Ascending aorta (tissue), 2 donors: ENCODE data around the gene FARSA. TPM values are rescaled to one million over a fixed set of nuclear protein-coding genes. Genes with fewer than 3 reads are reported as not detected.

ENCODE experiments used
- DNase-seq, 2 donors: peaks; one replicate each; pipeline ENCODE4 v3.0.0-alpha.2; 2019; ENCODE audit warnings: low spot score in 2 of 2
- H3K27ac ChIP-seq, 2 donors: fragments of 200-600 bp; sonication (generic); one replicate each; pipeline ENCODE4 v1.5.1; 2016 to 2017; ENCODE audit warnings: mild to moderate bottlenecking in 1 of 2
- H3K27me3 ChIP-seq: fragments of 200-600 bp; sonication (generic); one replicate; pipeline ENCODE4 v1.5.1; 2017
- H3K36me3 ChIP-seq, 2 donors: fragments of 200-600 bp; sonication (generic); one replicate each; pipeline ENCODE4 v1.5.1; 2016
- H3K4me1 ChIP-seq, 2 donors: fragments of 200-600 bp; sonication (generic); one replicate each; pipeline ENCODE4 v1.5.1; 2016 to 2017; ENCODE audit warnings: mild to moderate bottlenecking in 1 of 2
- H3K4me3 ChIP-seq, 2 donors: fragments of 200-600 bp; sonication (generic); one replicate each; pipeline ENCODE4 v1.5.1; 2016 to 2017; ENCODE audit warnings: mild to moderate bottlenecking in 1 of 2
- H3K9me3 ChIP-seq, 2 donors: fragments of 200-600 bp; sonication (generic); one replicate each; pipeline ENCODE4 v1.5.1; 2016
- intact Hi-C: fragments of 100-400 bp; cut with DNase I; formaldehyde crosslinking; loops from one replicate; pipeline ENCODE4 v1.15.1; 2023
- total RNA-seq: library from RNA; depleted of rRNA; stranded (reverse); fragments of >200 nt; gene quantifications from one replicate; pipeline ENCODE4 v1.1.0, GENCODE V29; 2016
- TF ChIP-seq, protein P1 (sequence below), 3 experiments: fragments of 200-600 bp in 2 of 3; fragments of 450-650 bp in 1 of 3; sonication (generic) in 2 of 3; IDR thresholded peaks; one replicate each; pipeline ENCODE4 v1.5.1; 2016 to 2019; ENCODE audit warnings: antibody characterized with exemption in 3 of 3, mild to moderate bottlenecking in 1 of 3, moderate library complexity in 1 of 3

FARSA gene
- total RNA-seq, 1 donor from 2014 or later = 21.3 TPM

DNA sequence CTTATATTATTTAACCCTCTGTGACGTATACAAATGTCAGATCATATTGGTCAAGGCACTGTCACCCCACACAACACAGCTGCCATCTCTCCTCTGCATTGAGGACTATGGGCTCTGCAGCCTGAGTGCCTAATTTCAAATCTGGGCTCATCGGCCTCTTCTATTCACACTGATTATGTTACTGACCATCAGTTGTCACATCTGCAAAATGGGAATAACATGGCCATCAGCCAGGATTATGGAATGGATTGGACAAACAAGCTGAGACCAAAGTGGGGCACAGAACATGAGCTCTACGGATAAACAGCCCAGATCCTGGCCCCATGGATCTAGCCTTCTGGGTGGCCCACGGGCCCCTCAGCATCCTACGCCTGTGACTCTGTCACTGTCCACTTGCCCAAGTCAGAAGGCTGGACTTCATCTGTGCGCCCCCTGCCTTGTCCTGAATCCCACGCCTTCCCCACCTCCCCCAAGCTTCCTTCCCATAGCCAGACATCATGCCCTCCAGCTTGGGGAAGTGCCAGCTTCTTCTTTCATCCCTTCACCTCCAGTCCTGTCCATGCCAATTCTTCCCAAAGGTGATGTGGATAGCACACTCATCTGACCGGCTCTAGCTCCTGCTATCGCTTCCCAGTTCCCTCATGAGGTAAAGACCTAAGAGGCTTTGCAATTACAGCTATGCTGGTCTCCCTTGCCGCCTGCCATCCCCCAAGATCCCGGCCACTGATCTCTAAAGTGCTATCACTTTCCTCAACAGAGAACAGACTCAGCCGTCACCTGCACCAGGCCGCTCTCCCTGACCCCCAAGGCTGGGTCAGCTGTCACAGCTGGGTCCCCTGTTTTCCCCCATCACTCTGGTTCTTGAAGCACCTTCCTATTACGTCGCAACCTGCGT is 872 bp downstream of the FARSA start:
- Histone ChIP-seq H3K9me3 (no peaks in the 10 kb centered on the region), H3K36me3 (peaks cover 25 to 32% of the 10 kb centered on the region in 2 donors), H3K4me1 (peaks cover 0 to 15% of the 10 kb centered on the region in 2 donors), H3K27me3 (no peaks in the 10 kb centered on the region), H3K27ac (peak overlapping the region in 1 of 2 donors; percentile 71), H3K4me3 (peak overlapping the region; percentile 71 to 74)
- intact Hi-C loops = loop anchor here (2.0 to 10.0 kb wide), 2 partner anchors 14 to 1072 kb away; partner anchors contain the start of genes RFX1 and SYCE2
- no peak for DNase-seq
- TF ChIP-seq, protein P1, sequence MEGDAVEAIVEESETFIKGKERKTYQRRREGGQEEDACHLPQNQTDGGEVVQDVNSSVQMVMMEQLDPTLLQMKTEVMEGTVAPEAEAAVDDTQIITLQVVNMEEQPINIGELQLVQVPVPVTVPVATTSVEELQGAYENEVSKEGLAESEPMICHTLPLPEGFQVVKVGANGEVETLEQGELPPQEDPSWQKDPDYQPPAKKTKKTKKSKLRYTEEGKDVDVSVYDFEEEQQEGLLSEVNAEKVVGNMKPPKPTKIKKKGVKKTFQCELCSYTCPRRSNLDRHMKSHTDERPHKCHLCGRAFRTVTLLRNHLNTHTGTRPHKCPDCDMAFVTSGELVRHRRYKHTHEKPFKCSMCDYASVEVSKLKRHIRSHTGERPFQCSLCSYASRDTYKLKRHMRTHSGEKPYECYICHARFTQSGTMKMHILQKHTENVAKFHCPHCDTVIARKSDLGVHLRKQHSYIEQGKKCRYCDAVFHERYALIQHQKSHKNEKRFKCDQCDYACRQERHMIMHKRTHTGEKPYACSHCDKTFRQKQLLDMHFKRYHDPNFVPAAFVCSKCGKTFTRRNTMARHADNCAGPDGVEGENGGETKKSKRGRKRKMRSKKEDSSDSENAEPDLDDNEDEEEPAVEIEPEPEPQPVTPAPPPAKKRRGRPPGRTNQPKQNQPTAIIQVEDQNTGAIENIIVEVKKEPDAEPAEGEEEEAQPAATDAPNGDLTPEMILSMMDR (IDR thresholded peaks at IDR 0.05) = no peak

DNA sequence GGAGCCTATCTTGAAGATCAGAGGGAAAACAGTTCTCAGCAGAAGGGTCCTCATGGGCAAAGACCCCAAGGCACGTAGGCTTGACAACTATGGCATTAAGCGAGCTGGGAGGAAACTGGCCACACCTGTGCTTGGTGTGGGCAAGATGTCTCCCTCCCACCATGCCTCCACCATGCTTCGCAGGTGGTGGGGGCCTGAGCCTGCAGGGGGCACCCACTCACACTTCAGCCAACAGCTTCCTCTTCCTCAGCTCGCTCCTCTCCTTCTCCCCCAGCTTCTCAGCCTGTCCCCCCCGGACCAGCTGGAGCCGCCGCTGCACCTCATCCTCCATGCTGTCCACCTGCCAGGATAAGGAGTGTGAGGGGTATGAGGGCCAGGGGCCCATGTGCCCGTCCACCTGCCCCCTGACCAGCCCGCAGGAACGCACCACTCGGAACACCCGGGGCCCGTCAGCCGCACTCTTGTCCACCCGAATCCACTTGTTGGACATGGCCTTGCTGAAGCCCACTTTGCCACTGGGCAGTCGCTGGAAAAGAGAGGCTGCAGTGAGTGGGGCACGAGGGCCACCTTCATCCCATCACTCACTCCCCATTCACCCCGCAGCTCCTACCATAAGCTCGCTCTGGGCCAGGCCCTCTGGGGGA is 3.4 kb downstream of the FARSA start:
- no peak overlapping the region for H3K4me3 ChIP-seq
- H3K36me3 ChIP-seq = peaks cover 49 to 55% of the 10 kb centered on the region in 2 donors
- peaks cover 0 to 11% of the 10 kb centered on the region in 2 donors for H3K4me1 ChIP-seq
- intact Hi-C loops = loop anchor here (10.0 kb wide), 1 partner anchor 1075 kb away; the partner anchor contains the start of gene RFX1
- H3K9me3 ChIP-seq = no peaks in the 10 kb centered on the region
- H3K27me3 ChIP-seq = no peaks in the 10 kb centered on the region
- DNase-seq = no peak
- no peak overlapping the region for H3K27ac ChIP-seq
- TF ChIP-seq, protein P1 (IDR thresholded peaks at IDR 0.05) = no peak

DNA sequence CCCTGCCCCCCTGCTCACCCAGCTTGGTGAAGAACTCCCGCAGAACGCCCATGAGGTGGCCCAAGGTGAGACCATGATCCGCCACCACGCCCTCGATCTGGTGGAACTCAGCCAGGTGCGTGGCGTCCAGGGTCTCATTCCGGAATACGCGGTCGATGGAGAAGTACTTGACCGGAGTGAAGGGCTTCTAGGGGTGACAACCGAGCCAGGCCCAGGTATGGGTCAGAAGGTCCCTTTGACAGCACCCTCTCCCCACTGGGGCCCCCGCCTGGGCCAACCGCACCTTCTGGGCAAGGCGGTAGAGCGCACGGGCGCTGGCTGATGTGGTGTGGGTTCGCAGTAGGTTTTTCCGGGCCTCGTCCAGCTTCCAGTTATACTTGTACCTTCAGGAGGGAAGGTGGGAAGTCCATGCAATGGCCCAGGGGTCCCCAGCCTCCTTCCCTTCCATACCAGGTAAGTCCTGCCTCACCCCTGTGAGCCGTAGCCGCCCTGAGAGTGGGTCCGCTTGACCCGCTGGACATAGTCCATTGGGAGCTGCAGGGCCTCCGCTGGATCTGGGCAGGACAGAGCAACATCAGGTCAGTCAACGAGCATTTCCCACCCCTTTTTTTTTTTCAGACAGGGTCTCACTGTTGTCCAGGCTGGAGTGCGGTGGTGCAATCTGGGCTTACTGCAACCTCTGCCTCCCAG is 8.7 kb downstream of the FARSA start:
- Histone ChIP-seq H3K27ac (no peak overlapping the region), H3K9me3 (no peaks in the 10 kb centered on the region), H3K4me1 (no peaks in the 10 kb centered on the region), H3K27me3 (no peaks in the 10 kb centered on the region), H3K4me3 (no peak overlapping the region), H3K36me3 (peaks cover 71 to 74% of the 10 kb centered on the region in 2 donors)
- TF ChIP-seq, protein P1 (IDR thresholded peaks at IDR 0.05) = no peak
- intact Hi-C loops = no loop called here
- no peak for DNase-seq

DNA sequence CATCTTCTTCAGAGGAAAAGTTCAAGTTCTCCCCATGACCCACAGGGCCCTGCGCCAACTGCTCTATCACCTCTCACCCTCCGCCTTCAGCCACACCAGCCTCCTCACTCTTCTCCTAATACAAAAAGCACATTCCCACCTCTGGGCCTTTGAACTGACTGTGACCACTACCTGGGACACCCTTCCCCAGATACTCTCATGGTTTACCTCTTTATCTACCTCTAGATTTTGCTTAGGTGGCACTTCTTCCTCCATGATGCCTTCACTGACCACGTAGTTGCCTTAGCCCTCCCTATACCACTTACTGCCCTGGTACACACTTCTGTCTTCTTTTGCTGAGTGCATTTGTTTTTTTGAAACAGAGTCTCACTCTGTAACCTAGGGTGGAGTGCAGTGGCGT is 10.6 kb downstream of the FARSA start:
- no peak overlapping the region for H3K4me3 ChIP-seq
- H3K27ac ChIP-seq = no peak overlapping the region
- peaks cover 56 to 57% of the 10 kb centered on the region in 2 donors for H3K36me3 ChIP-seq
- DNase-seq = no peak
- no peaks in the 10 kb centered on the region for H3K9me3 ChIP-seq
- intact Hi-C loops = no loop called here
- H3K4me1 ChIP-seq = peaks cover 0 to 3% of the 10 kb centered on the region in 2 donors
- TF ChIP-seq, protein P1 (IDR thresholded peaks at IDR 0.05) = no peak
- no peaks in the 10 kb centered on the region for H3K27me3 ChIP-seq

DNA sequence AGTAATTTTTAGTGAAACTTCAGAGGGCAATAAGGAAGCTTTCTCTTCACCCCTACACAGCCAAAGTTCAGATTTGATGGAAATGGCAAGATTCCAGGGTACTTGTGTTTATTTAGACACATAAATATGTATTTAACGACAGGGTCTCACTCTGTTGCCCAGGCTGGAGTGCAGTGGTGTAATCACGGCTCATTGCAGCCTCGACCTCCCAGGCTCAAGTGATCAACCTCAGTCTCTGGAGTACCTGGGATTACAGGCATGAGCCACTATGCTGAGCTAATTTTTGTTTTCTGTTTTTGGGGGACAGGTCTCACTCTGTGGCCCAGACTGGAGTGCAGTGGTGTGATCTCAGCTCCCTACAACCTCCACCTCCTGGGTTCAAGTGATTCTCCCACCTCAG is 12.5 kb downstream of the FARSA start:
- intact Hi-C loops = no loop called here
- DNase-seq = no peak
- peaks cover 39 to 40% of the 10 kb centered on the region in 2 donors for H3K36me3 ChIP-seq
- H3K9me3 ChIP-seq = no peaks in the 10 kb centered on the region
- no peak overlapping the region for H3K4me3 ChIP-seq
- TF ChIP-seq, protein P1 (IDR thresholded peaks at IDR 0.05) = no peak
- no peaks in the 10 kb centered on the region for H3K27me3 ChIP-seq
- no peak overlapping the region for H3K27ac ChIP-seq
- peaks cover 0 to 3% of the 10 kb centered on the region in 2 donors for H3K4me1 ChIP-seq
